GM12874 (cell line): ENCODE results near the gene LMTK2.

Experiments used
- TF ChIP-seq, protein P1 (sequence below): IDR thresholded peaks from 2 replicates; pipeline ENCODE4 v1.5.1; 2011; ENCODE audit warnings: low read depth, mild to moderate bottlenecking, control low read depth, low read length, moderate library complexity; ENCODE audit not compliant: insufficient read depth

The LMTK2 gene

DNA sequence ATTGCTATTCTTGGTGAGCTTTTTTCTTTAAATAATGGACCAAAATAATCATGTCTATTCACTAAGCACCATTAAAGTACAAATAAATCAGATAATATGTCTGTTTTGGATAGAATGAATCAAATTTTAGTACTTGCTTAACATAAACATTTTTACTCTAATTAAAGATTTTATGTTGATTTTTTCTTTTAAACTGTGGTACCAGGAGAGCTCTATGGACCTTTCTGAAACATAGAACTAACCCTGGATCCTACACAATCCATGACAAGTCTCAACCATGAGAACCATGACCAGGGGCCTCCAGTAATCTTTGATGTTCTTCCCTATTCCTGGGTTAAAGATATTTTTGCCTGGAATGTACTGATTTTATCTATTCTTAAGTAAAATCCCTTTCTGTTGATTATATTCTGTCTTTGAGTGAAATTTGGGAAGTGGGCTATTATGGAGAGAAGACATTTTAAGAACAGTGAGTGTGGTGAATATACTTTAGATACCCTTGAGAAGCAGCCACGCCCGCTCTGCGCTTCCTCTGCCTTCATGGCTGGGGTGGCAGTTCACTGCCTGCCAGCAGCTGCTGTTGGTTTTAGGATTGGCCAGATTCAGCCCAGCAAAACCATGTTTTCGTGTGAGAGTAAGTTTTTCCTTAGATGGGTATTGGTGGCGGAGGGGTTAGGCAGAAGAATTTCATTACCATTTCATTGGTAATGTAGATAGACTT lies 62.4 kb downstream of the LMTK2 start:
- TF ChIP-seq, protein P1, sequence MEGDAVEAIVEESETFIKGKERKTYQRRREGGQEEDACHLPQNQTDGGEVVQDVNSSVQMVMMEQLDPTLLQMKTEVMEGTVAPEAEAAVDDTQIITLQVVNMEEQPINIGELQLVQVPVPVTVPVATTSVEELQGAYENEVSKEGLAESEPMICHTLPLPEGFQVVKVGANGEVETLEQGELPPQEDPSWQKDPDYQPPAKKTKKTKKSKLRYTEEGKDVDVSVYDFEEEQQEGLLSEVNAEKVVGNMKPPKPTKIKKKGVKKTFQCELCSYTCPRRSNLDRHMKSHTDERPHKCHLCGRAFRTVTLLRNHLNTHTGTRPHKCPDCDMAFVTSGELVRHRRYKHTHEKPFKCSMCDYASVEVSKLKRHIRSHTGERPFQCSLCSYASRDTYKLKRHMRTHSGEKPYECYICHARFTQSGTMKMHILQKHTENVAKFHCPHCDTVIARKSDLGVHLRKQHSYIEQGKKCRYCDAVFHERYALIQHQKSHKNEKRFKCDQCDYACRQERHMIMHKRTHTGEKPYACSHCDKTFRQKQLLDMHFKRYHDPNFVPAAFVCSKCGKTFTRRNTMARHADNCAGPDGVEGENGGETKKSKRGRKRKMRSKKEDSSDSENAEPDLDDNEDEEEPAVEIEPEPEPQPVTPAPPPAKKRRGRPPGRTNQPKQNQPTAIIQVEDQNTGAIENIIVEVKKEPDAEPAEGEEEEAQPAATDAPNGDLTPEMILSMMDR, result no peak

DNA sequence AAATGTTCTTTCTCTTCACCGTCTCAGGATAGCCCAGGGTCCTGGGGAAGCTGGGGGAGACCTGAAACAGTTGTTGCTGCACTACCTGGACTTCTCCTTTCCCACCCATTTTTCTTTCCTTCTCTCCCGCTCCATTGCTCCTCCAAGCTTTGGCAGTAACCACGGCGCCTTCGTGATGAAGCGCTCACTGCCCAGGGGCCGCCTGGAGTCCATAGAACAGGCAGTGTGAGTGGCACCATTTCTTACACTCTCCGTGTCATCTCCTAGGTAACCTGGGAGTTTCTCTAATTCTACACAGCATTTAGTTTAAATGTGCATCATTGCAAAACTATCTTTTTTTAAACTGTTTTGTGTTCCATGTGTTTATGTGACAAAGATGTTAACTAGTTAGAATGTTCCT lies 64.3 kb downstream of the LMTK2 start:
- TF ChIP-seq, protein P1, result no peak

DNA sequence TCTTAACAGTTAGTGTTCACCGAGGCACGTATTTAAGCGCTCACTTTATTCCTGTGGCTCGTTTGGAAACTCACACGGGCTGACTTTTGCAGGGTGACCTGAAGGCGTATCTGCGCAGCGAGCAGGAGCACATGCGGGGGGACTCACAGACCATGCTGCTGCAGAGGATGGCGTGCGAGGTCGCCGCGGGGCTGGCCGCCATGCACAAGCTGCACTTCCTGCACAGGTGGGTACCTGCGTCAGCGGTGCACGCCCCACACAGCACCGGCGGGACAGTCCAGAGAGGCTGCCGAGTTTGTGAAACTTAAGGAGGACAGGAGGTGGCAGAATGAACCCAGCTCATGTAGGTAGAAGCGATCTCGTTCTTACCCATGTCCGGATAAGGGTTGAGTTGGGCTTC lies 64.8 kb downstream of the LMTK2 start:
- TF ChIP-seq, protein P1, result no peak

DNA sequence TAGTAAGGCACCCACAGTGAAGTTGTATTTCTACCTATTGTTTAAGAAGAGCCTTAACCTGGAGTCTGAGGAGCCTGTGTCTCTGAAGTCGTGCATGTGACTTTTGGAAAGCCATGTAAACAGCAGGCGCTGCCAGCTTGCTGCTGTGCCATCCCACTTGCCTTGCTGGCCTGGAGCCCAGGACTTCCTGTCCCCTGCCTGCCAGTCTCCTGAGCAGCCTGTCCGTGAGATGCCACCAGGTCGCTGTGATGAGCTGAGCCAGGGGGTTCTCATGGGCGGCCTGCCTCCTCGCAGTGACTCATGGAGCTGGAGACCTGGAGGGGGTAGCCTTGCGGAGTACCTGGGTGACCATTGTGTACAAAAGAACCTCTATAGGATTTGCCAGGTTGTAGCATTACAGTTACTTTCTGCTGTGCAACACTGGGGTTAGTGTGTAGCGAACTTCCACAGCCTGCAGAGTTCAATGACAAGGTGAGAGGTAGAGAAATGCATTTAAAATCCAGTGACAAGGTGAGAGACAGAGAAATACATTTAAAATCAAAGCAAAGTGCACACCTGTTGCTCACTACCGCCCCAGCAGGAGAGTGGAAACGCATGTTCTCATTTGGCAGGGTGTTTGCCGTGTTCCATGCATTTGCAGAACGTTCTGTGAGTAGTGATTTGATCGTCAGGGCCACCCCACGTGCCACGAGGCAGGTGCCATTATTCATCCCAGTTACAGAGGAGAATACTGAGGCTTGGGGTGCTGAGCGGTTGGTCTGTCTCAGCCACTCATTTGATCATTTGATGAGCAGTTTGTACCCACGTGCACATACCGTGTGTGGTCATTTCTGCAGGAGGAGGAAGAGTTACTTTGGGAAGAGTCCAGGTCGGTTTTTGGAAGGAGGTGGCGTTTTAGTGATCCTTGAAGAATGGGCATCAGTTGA lies 67.9 kb downstream of the LMTK2 start:
- TF ChIP-seq, protein P1, result no peak

DNA sequence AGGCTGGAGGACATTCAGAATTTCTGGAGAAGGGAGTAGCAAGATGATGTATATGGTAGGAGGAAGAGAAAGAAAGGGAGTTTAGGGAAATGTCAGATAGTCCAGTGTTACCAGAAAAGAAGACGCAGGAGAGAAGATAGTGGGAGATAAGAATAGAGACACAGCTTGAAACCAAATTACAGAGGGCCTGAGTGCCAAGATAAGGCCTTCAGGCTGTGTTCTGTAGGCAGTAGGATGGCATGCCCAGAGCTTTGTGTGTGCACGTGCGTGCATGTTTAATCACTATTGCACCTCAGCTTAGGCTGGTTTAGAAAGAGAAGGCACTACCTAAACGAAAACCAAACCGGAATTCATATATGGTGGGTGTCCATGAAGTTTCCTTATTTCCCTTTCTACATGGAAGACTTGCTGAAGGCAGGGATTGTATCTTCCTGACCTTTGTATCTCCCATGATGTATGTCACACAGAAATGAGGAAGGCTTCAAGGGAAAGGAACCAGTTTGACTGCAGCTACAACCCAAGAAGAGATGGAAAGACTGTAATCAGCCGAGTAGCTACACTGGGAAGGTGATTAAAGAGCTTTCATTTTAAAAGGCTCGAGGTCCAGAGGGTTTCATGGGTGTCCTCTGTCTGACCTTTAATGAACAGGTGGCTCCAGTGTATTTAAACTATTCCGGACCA lies 68.7 kb downstream of the LMTK2 start:
- TF ChIP-seq, protein P1, result no peak

DNA sequence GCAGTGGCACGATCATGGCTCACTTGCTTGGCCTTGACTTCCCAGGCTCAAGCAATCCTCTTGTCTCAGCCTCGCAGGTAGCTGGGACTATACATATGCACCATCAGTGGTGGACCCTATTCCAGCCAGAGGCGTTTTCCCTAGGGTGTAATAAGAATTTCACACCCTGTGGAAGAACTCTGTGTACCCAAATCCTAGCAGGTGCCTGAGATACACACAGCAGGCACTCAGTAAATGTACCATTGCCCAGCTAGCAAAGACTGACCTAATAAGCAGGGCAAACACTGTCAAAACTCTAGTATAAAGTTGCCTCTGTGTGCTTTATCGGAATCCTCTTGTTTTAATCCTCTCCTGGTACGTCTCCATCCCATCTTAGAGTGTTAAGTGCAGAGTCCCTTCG lies 70.9 kb downstream of the LMTK2 start:
- TF ChIP-seq, protein P1, result no peak

DNA sequence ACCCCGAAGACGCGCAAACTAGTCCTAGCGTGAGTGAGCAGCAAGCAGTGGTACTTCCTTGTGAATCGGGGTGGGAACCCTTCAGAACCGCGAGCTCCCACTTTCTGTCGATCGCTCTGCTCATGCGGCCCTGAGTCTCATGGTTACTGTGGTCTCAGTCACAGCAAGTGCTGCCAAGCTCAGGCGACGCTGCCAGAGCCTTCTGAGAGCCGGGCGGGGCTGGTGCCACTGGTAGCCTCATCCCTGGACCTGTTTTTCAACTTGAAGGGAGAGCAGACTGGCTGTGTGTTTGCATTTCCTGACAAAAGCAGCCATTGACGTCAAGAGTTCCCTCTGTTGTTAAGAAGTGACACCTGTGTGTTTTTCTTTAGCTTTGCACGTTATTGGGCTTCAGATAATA lies 71.7 kb downstream of the LMTK2 start:
- TF ChIP-seq, protein P1, result no peak
